ENCODE measurements around the gene TP63.

GRCh38 chr3:189824629-189825312, 193.6 kb downstream of the TP63 start:
- TF ChIP-seq POLR2AphosphoS5 (IDR thresholded peaks at IDR 0.05; ENCODE audit: low read depth) (no peak), GABPA (IDR thresholded peaks at IDR 0.05; ENCODE audit: low read depth) (no peak), CTCF (IDR thresholded peaks at IDR 0.05; ENCODE audit: insufficient read depth, low read length) (no peak), REST (IDR thresholded peaks at IDR 0.05; ENCODE audit: insufficient replicate concordance, low read depth) (no peak)
